ENCODE results near the gene PTPRD. TPM values are rescaled to one million over a fixed set of nuclear protein-coding genes. Genes with fewer than 3 reads are reported as not detected.

PTPRD gene
- total RNA-seq, 1 experiment from 2014 or later: 0.84 TPM

DNA sequence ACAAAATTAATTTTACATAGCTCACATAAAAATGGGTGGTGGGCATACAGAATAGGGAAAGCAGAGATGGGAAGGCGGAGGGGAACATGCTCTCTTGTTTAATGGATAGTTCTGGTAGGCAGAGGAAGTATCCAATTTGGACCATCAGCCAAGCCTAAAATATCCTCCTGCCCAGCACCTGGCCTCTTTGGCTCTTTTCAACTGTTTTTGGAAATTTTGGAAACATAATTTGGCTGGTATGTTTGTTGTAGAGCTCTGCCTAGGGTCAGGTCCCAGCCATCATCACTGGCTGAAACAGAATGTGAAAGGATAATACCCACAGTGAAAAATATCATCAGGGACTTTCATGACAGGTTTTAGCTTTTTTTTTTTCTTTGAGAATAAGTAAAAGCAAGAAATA is 2345.9 kb downstream of the PTPRD start:
- no peak for DNase-seq (ENCODE audit: low read depth)

DNA sequence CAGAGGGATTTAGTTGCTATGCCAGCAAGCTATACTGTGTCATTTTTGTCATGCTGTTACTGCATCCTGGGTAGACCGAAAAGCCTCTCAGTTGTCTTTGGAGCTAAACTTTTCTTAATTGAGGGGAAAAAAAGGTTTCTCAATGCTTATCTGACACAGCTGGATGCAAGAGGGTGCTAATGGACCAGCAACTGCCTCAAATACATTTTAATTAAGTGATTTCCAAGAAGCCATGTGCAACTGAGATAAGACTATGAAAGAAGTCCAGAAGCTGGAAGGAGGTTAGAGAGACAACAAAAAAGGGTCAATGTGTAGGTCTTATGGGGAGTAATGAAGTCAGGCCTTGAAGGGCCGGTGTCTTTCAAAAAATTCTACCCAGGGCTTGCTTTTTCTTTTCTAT is 2347.5 kb downstream of the PTPRD start:
- DNase-seq (ENCODE audit: low read depth): no peak
